Germinal center (tissue), 1 donor: ENCODE data around the gene DSCAM.
"Not testable (repeated sequence)": the region's sequence is repeated elsewhere in the genome, so short reads cannot be mapped to it uniquely, and the experiment has no call there.

Experiments
- DNase-seq: peaks from one replicate; pipeline ENCODE4 v3.0.0; 2012; ENCODE audit warnings: mixed read lengths, low spot score

DSCAM gene

GRCh38 chr21:40846587-40847411 is at the start of gene DSCAM:
TSS of gene DSCAM (minus strand) at chr21:40847158. CDS start at chr21:40846661, 497 bp downstream.
- DNase-seq = no peak

- not testable (repeated sequence) for DNase-seq
Observed at GRCh38 chr21:40895697-40896096, 48.7 kb upstream of the DSCAM start.

- DNase-seq = no peak
Observed at GRCh38 chr21:40886931-40887330, 40.0 kb upstream of the DSCAM start.

- DNase-seq = no peak
Observed at GRCh38 chr21:40886006-40886405, 39.0 kb upstream of the DSCAM start.

- no peak for DNase-seq
Observed at GRCh38 chr21:40882192-40882915, 35.4 kb upstream of the DSCAM start.

GRCh38 chr21:40881767-40882166 is 34.8 kb upstream of the DSCAM start:
- DNase-seq = no peak

GRCh38 chr21:40871099-40871498 is 24.1 kb upstream of the DSCAM start:
- DNase-seq = no peak

GRCh38 chr21:40863839-40864238 is 16.9 kb upstream of the DSCAM start:
- DNase-seq = no peak

GRCh38 chr21:40858517-40858916 is 11.6 kb upstream of the DSCAM start:
- no peak for DNase-seq

- DNase-seq = no peak
Observed at GRCh38 chr21:40853956-40854688, 7.2 kb upstream of the DSCAM start.

GRCh38 chr21:40852563-40852962 is 5.6 kb upstream of the DSCAM start:
- DNase-seq = no peak

GRCh38 chr21:40851749-40852148 is 4.8 kb upstream of the DSCAM start:
- DNase-seq = no peak

GRCh38 chr21:40850071-40850470 is 3.1 kb upstream of the DSCAM start:
- no peak for DNase-seq

- no peak for DNase-seq
Observed at GRCh38 chr21:40847951-40848350, 993 bp upstream of the DSCAM start.

GRCh38 chr21:40846103-40846502 is 855 bp downstream of the DSCAM start:
- DNase-seq = no peak

GRCh38 chr21:40845441-40845995 is 1.4 kb downstream of the DSCAM start:
- DNase-seq = no peak

- no peak for DNase-seq
Observed at GRCh38 chr21:40844935-40845334, 2.0 kb downstream of the DSCAM start.

- no peak for DNase-seq
Observed at GRCh38 chr21:40842197-40842552, 4.8 kb downstream of the DSCAM start.

- no peak for DNase-seq
Observed at GRCh38 chr21:40841524-40842196, 5.3 kb downstream of the DSCAM start.

GRCh38 chr21:40840401-40841125 is 6.4 kb downstream of the DSCAM start:
- no peak for DNase-seq

GRCh38 chr21:40839521-40839920 is 7.4 kb downstream of the DSCAM start:
- no peak for DNase-seq
